ENCODE measurements around the gene ITPR2.
"Not testable (repeated sequence)": the region's sequence is repeated elsewhere in the genome, so short reads cannot be mapped to it uniquely, and the experiment has no call there.

ITPR2 gene

DNA sequence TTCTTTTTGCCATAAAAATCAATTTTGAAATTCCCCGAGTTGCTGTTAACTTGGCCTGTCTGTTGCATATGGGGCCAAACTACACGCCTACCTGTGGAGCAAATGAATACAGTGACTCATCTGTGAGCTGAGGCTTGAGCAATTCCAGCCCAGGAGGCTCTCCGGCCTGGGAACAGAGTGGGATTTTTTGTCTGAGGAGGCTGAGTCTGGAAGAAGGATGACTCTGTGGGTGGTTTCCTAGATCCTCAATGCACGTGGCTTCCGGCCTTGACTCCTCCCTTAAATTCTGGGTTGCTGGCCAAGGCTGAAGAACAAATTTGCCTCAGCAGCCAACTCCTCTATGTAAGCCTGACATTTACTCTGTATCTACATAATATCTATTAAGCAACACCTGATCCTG is 513.5 kb downstream of the ITPR2 start:
- peaks cover 7% of the 10 kb centered on the region for H3K27me3 Mint-ChIP-seq (ENCODE audit: low read depth, poor library complexity)
- no peaks in the 10 kb centered on the region for H3K36me3 Mint-ChIP-seq (ENCODE audit: low read depth)
- TF ChIP-seq, protein P1, sequence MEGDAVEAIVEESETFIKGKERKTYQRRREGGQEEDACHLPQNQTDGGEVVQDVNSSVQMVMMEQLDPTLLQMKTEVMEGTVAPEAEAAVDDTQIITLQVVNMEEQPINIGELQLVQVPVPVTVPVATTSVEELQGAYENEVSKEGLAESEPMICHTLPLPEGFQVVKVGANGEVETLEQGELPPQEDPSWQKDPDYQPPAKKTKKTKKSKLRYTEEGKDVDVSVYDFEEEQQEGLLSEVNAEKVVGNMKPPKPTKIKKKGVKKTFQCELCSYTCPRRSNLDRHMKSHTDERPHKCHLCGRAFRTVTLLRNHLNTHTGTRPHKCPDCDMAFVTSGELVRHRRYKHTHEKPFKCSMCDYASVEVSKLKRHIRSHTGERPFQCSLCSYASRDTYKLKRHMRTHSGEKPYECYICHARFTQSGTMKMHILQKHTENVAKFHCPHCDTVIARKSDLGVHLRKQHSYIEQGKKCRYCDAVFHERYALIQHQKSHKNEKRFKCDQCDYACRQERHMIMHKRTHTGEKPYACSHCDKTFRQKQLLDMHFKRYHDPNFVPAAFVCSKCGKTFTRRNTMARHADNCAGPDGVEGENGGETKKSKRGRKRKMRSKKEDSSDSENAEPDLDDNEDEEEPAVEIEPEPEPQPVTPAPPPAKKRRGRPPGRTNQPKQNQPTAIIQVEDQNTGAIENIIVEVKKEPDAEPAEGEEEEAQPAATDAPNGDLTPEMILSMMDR (IDR thresholded peaks at IDR 0.05) = no peak
- H3K4me3 Mint-ChIP-seq = no peak overlapping the region
- peak overlapping the region; percentile 39 for H3K27ac Mint-ChIP-seq
- peaks cover 10% of the 10 kb centered on the region for H3K4me1 Mint-ChIP-seq
- peaks cover 13% of the 10 kb centered on the region for H3K9me3 Mint-ChIP-seq
- DNase-seq = no peak

DNA sequence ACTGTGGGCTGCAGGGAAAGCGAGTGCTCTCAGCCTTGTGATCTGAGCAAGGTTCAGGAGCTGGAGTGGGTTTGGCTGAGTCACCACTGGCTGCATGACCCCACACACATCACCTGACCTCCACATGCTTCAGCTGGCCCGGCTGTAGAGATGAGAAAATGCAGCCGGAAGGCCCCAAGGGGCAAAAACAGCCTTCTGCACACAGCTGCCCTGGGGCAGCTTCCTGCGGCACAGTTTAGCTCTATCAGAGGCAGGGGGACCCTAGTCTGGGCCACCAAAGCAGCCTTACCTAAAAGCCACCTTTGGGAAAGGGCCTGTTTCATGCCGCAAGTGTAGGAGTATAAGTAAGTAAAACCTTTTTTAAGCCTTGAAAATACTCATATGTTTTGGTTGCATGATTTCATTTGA is 514.3 kb downstream of the ITPR2 start:
- DNase-seq = no peak
- Mint-ChIP-seq H3K9me3 (peaks cover 21% of the 10 kb centered on the region), H3K4me3 (no peak overlapping the region), H3K27ac (no peak overlapping the region), H3K27me3 (ENCODE audit: low read depth, poor library complexity) (peaks cover 7% of the 10 kb centered on the region), H3K36me3 (ENCODE audit: low read depth) (peaks cover 2% of the 10 kb centered on the region), H3K4me1 (peaks cover 10% of the 10 kb centered on the region)
- TF ChIP-seq, protein P1 (IDR thresholded peaks at IDR 0.05) = no peak

DNA sequence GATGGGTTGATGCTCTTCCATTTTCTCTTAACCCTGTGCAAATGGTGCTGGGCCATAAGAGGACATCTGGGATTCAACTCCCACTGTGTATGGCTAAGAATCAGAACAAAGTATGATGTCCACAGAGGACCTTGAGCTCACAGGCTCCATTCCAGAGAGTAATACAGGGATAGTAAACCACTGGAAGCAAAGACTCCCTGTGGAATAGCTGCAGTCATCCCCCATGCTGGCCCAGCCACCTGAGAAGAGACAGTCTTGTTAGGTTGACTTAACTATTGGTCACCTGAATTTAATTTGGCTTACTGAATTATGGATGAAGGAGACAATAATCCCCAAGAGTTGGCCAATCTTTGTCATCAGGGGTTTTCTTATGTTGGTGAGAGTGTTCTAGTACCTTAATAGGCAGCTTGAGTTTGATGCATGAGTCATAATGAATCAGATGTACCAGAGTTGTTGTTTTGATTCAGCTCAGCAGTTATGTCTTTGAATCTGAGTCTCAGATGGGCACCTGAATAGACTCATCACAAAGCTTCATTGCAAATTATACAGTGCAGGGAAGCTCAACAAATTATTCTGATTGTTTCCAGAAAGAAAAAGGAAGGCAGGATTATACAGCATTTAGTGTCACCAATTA is 514.9 kb downstream of the ITPR2 start:
- Mint-ChIP-seq H3K36me3 (ENCODE audit: low read depth) (peaks cover 6% of the 10 kb centered on the region), H3K4me3 (no peak overlapping the region), H3K4me1 (peaks cover 10% of the 10 kb centered on the region), H3K9me3 (peaks cover 27% of the 10 kb centered on the region), H3K27me3 (ENCODE audit: low read depth, poor library complexity) (peaks cover 7% of the 10 kb centered on the region), H3K27ac (no peak overlapping the region)
- TF ChIP-seq, protein P1 (IDR thresholded peaks at IDR 0.05) = no peak
- no peak for DNase-seq

DNA sequence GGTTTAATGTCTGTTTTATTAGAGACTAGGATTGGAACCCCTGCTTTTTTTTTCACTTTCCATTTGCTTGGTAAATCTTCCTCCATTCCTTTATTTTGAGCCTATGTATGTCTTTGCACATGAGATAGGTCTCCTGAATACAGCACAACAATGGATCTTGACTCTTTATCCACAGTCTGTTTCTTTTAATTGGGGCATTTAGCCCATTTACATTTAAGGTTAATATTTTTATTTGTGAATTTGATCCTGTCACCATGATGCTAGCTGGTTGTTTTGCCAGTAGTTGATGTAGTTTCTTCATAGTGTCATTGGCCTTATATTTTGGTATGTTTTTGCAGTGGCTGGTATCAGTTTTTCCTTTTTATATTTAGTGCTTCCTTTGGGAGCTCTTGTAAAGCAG is 518.9 kb downstream of the ITPR2 start:
- DNase-seq; H3K27me3 Mint-ChIP-seq (ENCODE audit: low read depth, poor library complexity); H3K36me3 Mint-ChIP-seq (ENCODE audit: low read depth); H3K4me3 Mint-ChIP-seq; H3K27ac Mint-ChIP-seq: not testable (repeated sequence)
- peaks cover 54% of the 10 kb centered on the region for H3K9me3 Mint-ChIP-seq
- H3K4me1 Mint-ChIP-seq = peaks cover 10% of the 10 kb centered on the region

DNA sequence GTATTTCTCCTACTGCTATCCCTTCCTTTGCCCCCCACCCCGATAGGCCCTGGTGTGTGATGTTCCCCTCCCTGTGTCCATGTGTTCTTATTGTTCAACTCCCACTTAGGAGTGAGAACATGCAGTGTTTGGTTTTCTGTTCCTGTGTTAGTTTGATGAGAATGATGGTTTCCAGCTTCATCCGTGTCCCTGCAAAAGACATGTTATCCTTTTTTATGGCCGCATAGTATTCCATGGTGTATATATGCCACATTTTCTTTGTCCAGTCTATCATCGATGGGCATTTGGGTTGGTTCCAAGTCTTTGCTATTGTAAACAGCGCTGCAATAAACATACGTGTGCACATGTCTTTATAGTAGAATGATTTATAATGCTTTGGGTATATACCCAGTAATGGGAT is 522.5 kb downstream of the ITPR2 start:
- H3K36me3 Mint-ChIP-seq (ENCODE audit: low read depth); H3K27me3 Mint-ChIP-seq (ENCODE audit: low read depth, poor library complexity); H3K27ac Mint-ChIP-seq; H3K4me3 Mint-ChIP-seq; H3K4me1 Mint-ChIP-seq; DNase-seq: not testable (repeated sequence)
- H3K9me3 Mint-ChIP-seq = peaks cover 76% of the 10 kb centered on the region

DNA sequence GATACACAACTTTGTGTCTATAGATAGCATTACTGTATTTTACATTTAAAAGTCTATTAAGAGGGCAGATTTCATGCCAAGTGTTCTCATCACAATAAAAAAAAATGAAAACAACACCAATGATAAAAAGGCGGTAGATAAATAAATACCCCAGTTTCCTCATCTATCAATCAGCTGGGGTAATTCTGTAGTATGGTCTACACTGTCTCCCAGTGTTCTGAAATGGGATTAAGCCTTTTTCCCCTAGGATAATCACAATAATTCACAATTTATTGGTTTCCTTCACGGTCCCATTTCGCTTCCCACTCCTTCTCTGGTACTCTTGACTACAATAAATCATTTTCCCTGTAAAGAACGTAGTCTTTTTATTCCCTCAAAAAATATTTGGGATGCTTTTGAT is 523.4 kb downstream of the ITPR2 start:
- TF ChIP-seq, protein P1 (IDR thresholded peaks at IDR 0.05) = no peak
- peaks cover 6% of the 10 kb centered on the region for H3K36me3 Mint-ChIP-seq (ENCODE audit: low read depth)

DNA sequence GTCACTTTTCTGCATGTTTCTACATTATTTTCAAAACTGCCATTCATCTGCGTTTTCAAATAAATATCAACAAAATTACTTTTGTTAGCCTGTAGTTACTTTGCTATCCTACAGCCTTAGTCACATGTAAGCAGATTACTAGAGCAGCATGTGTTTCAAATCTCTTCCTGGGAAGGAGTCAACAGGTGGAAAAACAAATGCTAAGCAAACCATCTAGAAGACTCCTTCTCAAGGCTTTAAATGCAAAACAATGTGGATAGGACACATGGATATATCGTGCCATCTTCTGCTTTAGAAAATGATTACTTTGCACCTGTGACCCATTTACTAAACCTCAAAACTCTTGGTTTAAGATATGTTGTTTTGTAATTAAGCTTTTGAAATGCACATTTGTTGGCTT is 528.7 kb downstream of the ITPR2 start:
- TF ChIP-seq, protein P1 (IDR thresholded peaks at IDR 0.05) = no peak
- H3K27ac Mint-ChIP-seq = no peak overlapping the region
- no peaks in the 10 kb centered on the region for H3K36me3 Mint-ChIP-seq (ENCODE audit: low read depth)
- no peaks in the 10 kb centered on the region for H3K4me1 Mint-ChIP-seq
- no peak for DNase-seq
- peaks cover 6% of the 10 kb centered on the region for H3K27me3 Mint-ChIP-seq (ENCODE audit: low read depth, poor library complexity)
- no peak overlapping the region for H3K4me3 Mint-ChIP-seq
- peaks cover 28% of the 10 kb centered on the region for H3K9me3 Mint-ChIP-seq

More for the DNA sequence above, 523.4 kb downstream of the ITPR2 start:
- no peak overlapping the region for H3K4me3 Mint-ChIP-seq
- peaks cover 70% of the 10 kb centered on the region for H3K9me3 Mint-ChIP-seq
- no peak overlapping the region for H3K27ac Mint-ChIP-seq
- H3K27me3 Mint-ChIP-seq (ENCODE audit: low read depth, poor library complexity) = peaks cover 5% of the 10 kb centered on the region
- no peaks in the 10 kb centered on the region for H3K4me1 Mint-ChIP-seq
- no peak for DNase-seq

Measured in nephron progenitor cell (in vitro differentiated cells).